HEK293T (cell line): ENCODE results near the gene TTC9.

ENCODE experiments used
- ARNT ChIP-seq: fragments of 450-650 bp; IDR thresholded peaks from 2 replicates; pipeline ENCODE4 v1.6.1; 2017; ENCODE audit warnings: mild to moderate bottlenecking
- BHLHE40 ChIP-seq: fragments of 450-650 bp; IDR thresholded peaks from 2 replicates; pipeline ENCODE4 v1.6.1; 2016; ENCODE audit warnings: mild to moderate bottlenecking, moderate library complexity, borderline replicate concordance
- ELF4 ChIP-seq: fragments of 450-650 bp; IDR thresholded peaks from 2 replicates; pipeline ENCODE4 v1.6.1; 2017; ENCODE audit warnings: antibody characterized with exemption
- FOXA1 ChIP-seq: fragments of 450-650 bp; IDR thresholded peaks from 2 replicates; pipeline ENCODE4 v1.6.1; 2016; ENCODE audit warnings: mild to moderate bottlenecking
- FOXK2 ChIP-seq: fragments of 450-650 bp; IDR thresholded peaks from 2 replicates; pipeline ENCODE4 v1.6.1; 2016; ENCODE audit warnings: mild to moderate bottlenecking
- FOXM1 ChIP-seq: fragments of 450-650 bp; IDR thresholded peaks from 2 replicates; pipeline ENCODE4 v1.6.1; 2017; ENCODE audit warnings: mild to moderate bottlenecking, borderline replicate concordance
- L3MBTL2 ChIP-seq: fragments of 450-650 bp; conservative IDR thresholded peaks from 2 replicates; pipeline ENCODE4 v1.6.1; 2016; ENCODE audit warnings: mild to moderate bottlenecking
- LEF1 ChIP-seq: fragments of 450-650 bp; IDR thresholded peaks from 2 replicates; pipeline ENCODE4 v1.6.1; 2017; ENCODE audit warnings: mild to moderate bottlenecking, borderline replicate concordance
- SP1 ChIP-seq: fragments of 450-650 bp; IDR thresholded peaks from 2 replicates; pipeline ENCODE4 v1.6.1; 2017
- TARDBP ChIP-seq: fragments of 450-650 bp; IDR thresholded peaks from 2 replicates; pipeline ENCODE4 v1.6.1; 2016
- ZNF384 ChIP-seq: fragments of 450-650 bp; IDR thresholded peaks from 2 replicates; pipeline ENCODE4 v1.6.1; 2016
- TF ChIP-seq, protein P1 (sequence below): fragments of 450-650 bp; IDR thresholded peaks from 2 replicates; pipeline ENCODE4 v1.6.1; 2016

DNA sequence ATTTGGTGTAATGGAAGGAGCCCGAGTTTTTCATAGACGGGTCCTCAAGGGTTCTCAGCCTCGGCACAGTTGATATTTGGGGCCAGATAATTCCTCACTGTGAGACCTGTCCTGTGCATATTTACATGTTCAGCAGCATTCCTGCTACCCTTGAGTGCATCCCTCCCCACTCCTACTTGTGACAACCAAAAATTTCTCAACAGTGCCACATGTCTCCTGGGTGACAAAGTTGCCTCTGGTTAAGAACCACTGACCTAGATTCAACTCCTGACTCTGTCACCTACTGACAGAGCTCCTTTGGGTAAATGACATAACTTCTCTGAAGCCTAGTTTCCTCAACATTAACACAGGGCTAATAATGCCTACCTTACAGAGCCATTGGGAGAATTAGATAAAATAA, 60.4 kb downstream of the TTC9 start:
- TF ChIP-seq SP1 (no peak), BHLHE40 (no peak), TARDBP (no peak), L3MBTL2 (no peak), ZNF384 (no peak), LEF1 (no peak), FOXK2 (no peak), FOXM1 (no peak), ELF4 (no peak), ARNT (no peak), FOXA1 (no peak)
- TF ChIP-seq, protein P1, sequence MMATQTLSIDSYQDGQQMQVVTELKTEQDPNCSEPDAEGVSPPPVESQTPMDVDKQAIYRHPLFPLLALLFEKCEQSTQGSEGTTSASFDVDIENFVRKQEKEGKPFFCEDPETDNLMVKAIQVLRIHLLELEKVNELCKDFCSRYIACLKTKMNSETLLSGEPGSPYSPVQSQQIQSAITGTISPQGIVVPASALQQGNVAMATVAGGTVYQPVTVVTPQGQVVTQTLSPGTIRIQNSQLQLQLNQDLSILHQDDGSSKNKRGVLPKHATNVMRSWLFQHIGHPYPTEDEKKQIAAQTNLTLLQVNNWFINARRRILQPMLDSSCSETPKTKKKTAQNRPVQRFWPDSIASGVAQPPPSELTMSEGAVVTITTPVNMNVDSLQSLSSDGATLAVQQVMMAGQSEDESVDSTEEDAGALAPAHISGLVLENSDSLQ = no peak
